GM12878 (cell line): ENCODE results near the gene FGD3. TPM values are rescaled to one million over a fixed set of nuclear protein-coding genes. Genes with fewer than 3 reads are reported as not detected.

Experiments used
- ATAC-seq: fragments of 200-7000 bp; cut with Tn5 transposase; 3 replicates; pipeline ENCODE4 v1.9.1; 2020; ENCODE audit warnings: mild to moderate bottlenecking, moderate library complexity
- BruUV-seq: library from RNA; stranded (reverse); fragments of 400-500 nt; replicated peaks from 2 replicates; lab custom pipeline; 2021; lab: Mats Ljungman, UMichigan
- CTCF ChIA-PET: fragments of 300-600 bp; sonication (Branson Sonifier 250); formaldehyde crosslinking; extraction: SDS; loops from one replicate; lab custom pipeline; 2021; ENCODE audit warnings: inconsistent platforms; lab: Yijun Ruan, JAX
- POLR2A ChIA-PET: fragments of 350-600 bp; formaldehyde crosslinking; extraction: SDS; loops from one replicate; lab custom pipeline; 2021; ENCODE audit warnings: inconsistent platforms; lab: Charles Lee
- RAD21 ChIA-PET: fragments of 300-600 bp; sonication (Branson Sonifier 250); formaldehyde crosslinking; loops from one replicate; lab custom pipeline; 2023; ENCODE audit warnings: antibody characterized with exemption; ENCODE audit not compliant: unreplicated experiment; lab: Charles Lee
- SMC1A ChIA-PET: fragments of 300-600 bp; sonication (Branson Sonifier 250); formaldehyde crosslinking; loops from one replicate; lab custom pipeline; 2023; ENCODE audit not compliant: unreplicated experiment, uncharacterized antibody; lab: Charles Lee
- DNase-seq: peaks from one replicate; pipeline ENCODE4 v3.0.0-alpha.2; 2011; ENCODE audit warnings: low read depth, low spot score
- FAIRE-seq: peaks from 3 replicates; lab custom pipeline; 2011; peaks lifted over from hg19 to GRCh38; lab: Jason Lieb, UNC
- H2AFZ ChIP-seq: 2 replicates; pipeline ENCODE4 v1.6.0; 2011; ENCODE audit warnings: low read depth, low read length, control low read depth; ENCODE audit not compliant: control insufficient read depth
- H3K27ac ChIP-seq: 2 replicates; pipeline ENCODE4 v1.5.1; 2011; ENCODE audit warnings: control low read depth; ENCODE audit not compliant: control insufficient read depth, insufficient read depth
- H3K27me3 ChIP-seq, 2 experiments: replicated peaks in 1 of 2; 2 replicates each; pipeline versions ENCODE4 v1.6.0 to v1.6.1; 2011; ENCODE audit warnings: low read length in 1 of 2; ENCODE audit not compliant: control insufficient read depth in 2 of 2, insufficient read depth in 2 of 2
- H3K36me3 ChIP-seq, 2 experiments: 2 replicates each; pipeline ENCODE4 v1.5.1; 2011; ENCODE audit warnings: low read length in 1 of 2; ENCODE audit not compliant: control insufficient read depth in 2 of 2, insufficient read depth in 2 of 2
- H3K4me1 ChIP-seq: 2 replicates; pipeline ENCODE4 v1.6.1; 2011; ENCODE audit warnings: mild to moderate bottlenecking, low read length, moderate library complexity, mixed read lengths; ENCODE audit not compliant: control insufficient read depth, insufficient read depth
- H3K4me2 ChIP-seq: 2 replicates; pipeline ENCODE4 v1.6.0; 2011; ENCODE audit warnings: control low read depth; ENCODE audit not compliant: control insufficient read depth, insufficient read depth
- H3K4me3 ChIP-seq: fragments of 200-600 bp; sonication (generic); 2 replicates; pipeline ENCODE4 v1.5.1; 2016
- H3K79me2 ChIP-seq: 2 replicates; pipeline ENCODE4 v1.6.0; 2011; ENCODE audit warnings: low read length; ENCODE audit not compliant: control insufficient read depth, insufficient read depth
- H3K9ac ChIP-seq: 2 replicates; pipeline ENCODE4 v1.8.0; 2011; ENCODE audit warnings: low read length, control low read depth, mixed read lengths; ENCODE audit not compliant: control insufficient read depth, insufficient read depth
- H3K9me3 ChIP-seq: replicated peaks from 3 replicates; pipeline ENCODE4 v1.5.1; 2011; ENCODE audit warnings: mild to moderate bottlenecking, low read length; ENCODE audit not compliant: control insufficient read depth, insufficient read depth
- H4K20me1 ChIP-seq: 2 replicates; pipeline ENCODE4 v1.6.0; 2011; ENCODE audit not compliant: control insufficient read depth, insufficient read depth
- ASH2L ChIP-seq: fragments of 300-600, 200-600 bp; sonication (generic); IDR thresholded peaks from 2 replicates; pipeline ENCODE4 v1.6.1; 2017; ENCODE audit warnings: low read depth, mild to moderate bottlenecking, borderline replicate concordance
- BCL11A ChIP-seq: IDR thresholded peaks from 2 replicates; pipeline ENCODE4 v1.6.1; 2011; ENCODE audit warnings: low read depth, low read length
- HDAC6 ChIP-seq: fragments of 200-600 bp; sonication (generic); IDR thresholded peaks from one replicate; pipeline ENCODE4 v1.8.0; 2017; ENCODE audit warnings: antibody characterized with exemption; ENCODE audit not compliant: unreplicated experiment
- IKZF2 ChIP-seq, 2 experiments: fragments of 450-650 bp; IDR thresholded peaks; 2 replicates each; pipeline ENCODE4 v1.6.1; 2017; ENCODE audit warnings: mild to moderate bottlenecking in 2 of 2, moderate library complexity in 2 of 2
- JUND ChIP-seq: IDR thresholded peaks from 2 replicates; pipeline ENCODE4 v1.6.1; 2012; ENCODE audit warnings: low read depth, mild to moderate bottlenecking, low read length, improper control_type of control experiment, moderate library complexity
- MYB ChIP-seq: fragments of 150-350 bp; IDR thresholded peaks from 2 replicates; pipeline ENCODE4 v1.6.1; 2014; ENCODE audit warnings: mild to moderate bottlenecking, low read depth, low read length, borderline replicate concordance
- NFIC ChIP-seq: IDR thresholded peaks from 2 replicates; pipeline ENCODE4 v1.6.1; 2012; ENCODE audit warnings: low read depth, mild to moderate bottlenecking, inconsistent platforms, low read length, moderate library complexity
- RB1 ChIP-seq: fragments of 450-650 bp; formaldehyde crosslinking; IDR thresholded peaks from 2 replicates; pipeline ENCODE4 v1.6.1; 2017; ENCODE audit warnings: mild to moderate bottlenecking, borderline replicate concordance
- RELB ChIP-seq: fragments of 450-650 bp; IDR thresholded peaks from 2 replicates; pipeline ENCODE4 v1.6.1; 2017; ENCODE audit warnings: low read depth, mild to moderate bottlenecking, moderate library complexity
- RUNX3 ChIP-seq: IDR thresholded peaks from 2 replicates; pipeline ENCODE4 v1.6.1; 2012; ENCODE audit warnings: low read length, inconsistent platforms
- SIN3A ChIP-seq: IDR thresholded peaks from 2 replicates; pipeline ENCODE4 v1.6.1; 2012; ENCODE audit warnings: low read depth, low read length, improper control_type of control experiment
- TCF3 ChIP-seq: IDR thresholded peaks from 2 replicates; pipeline ENCODE4 v1.6.1; 2012; ENCODE audit warnings: low read depth, mild to moderate bottlenecking, low read length, borderline replicate concordance; ENCODE audit not compliant: insufficient read depth
- WGBS: methylation state at CpG from one replicate; pipeline ENCODE4 v1.1.6; 2016; ENCODE audit warnings: low lambda C conversion rate; ENCODE audit not compliant: insufficient replicate concordance, insufficient coverage; ENCODE audit errors: missing lambda C conversion rate; 5-methylcytosine and 5-hydroxymethylcytosine counted together
- in situ Hi-C: fragments of 300-500 bp; cut with MboI; formaldehyde crosslinking; loops from 9 replicates; pipeline ENCODE4 v1.14.3; 2018; ENCODE audit warnings: mixed read lengths
- intact Hi-C: fragments of 100-400 bp; cut with micrococcal nuclease; formaldehyde crosslinking; loops from one replicate; pipeline ENCODE4 v1.14.2; 2022; ENCODE audit not compliant: unreplicated experiment
- polyA plus RNA-seq, 11 experiments: library from polyadenylated mRNA; depleted of rRNA in 4 of 11; unstranded in 6 of 11; stranded (reverse) in 5 of 11; fragments of >200 nt; fragmentation: Nextera tagmentation in 4 of 11; fragmentation: Illumina TruSeq in 1 of 11; extraction: Ambion mirVana in 4 of 11; extraction: Trizol in 1 of 11; gene quantifications; 1 replicate in 1 of 11; 2 replicates in 10 of 11; pipeline versions ENCODE4 v1.2.1 to v1.2.3, GENCODE V29; 2011 to 2016; ENCODE audit warnings: inconsistent platforms in 2 of 11, missing spikeins in 2 of 11, low read depth in 1 of 11
- total RNA-seq, 4 experiments: library from RNA; depleted of rRNA in 3 of 4; stranded (reverse); fragments of >200 nt in 3 of 4; fragmentation: Illumina TruSeq in 1 of 4; extraction: Trizol in 1 of 4; gene quantifications; 2 replicates each; pipeline versions ENCODE4 v1.2.1 to v1.2.3, GENCODE V29; 2013 to 2021
- TF ChIP-seq, protein P1 (sequence below): IDR thresholded peaks from 2 replicates; pipeline ENCODE4 v1.6.1; 2012; ENCODE audit warnings: low read length, inconsistent platforms
- TF ChIP-seq, protein P2 (sequence below): fragments of 450-650 bp; IDR thresholded peaks from 2 replicates; pipeline ENCODE4 v1.6.1; 2017; ENCODE audit warnings: mild to moderate bottlenecking, moderate library complexity

FGD3 gene
- total and polyA plus RNA-seq, 10 of the 15 experiments (the other 5 are each of a cell fraction or from before 2014, with no cell fraction given), result 0.26 to 18.1 (median 12.4) TPM

DNA sequence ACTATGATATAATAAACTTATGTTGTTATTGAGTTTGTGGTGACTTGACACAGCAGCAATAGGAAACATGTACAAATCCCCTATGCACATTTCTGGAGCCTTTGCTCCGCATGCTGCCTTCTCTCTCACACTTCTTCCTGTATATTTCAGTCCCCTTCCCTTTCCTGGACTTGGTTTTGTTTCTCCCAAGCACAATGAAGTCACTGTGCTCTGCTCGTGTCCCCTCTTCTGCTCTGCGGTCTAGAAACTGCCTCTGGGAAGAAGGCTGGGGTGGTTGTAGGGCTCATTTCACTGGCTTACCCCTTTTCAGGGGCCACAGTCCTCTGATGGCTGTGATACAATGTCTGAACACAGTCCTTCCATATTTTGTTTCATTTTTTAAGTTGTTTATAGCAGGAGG is 15.7 kb upstream of the FGD3 start:
- Histone ChIP-seq H3K4me1 (no peaks in the 10 kb centered on the region), H2AFZ (no peak overlapping the region)
- intact Hi-C loops, result no loop called here
- SMC1A ChIA-PET, result no interaction called here
- no TSS peak for BruUV-seq
- CTCF ChIA-PET, result no interaction called here
- WGBS, result 22% methylated on average over 3 of the region's 3 CpGs
- no peak for DNase-seq
- TF ChIP-seq TCF3 (no peak), HDAC6 (no peak), NFIC (no peak), SIN3A (no peak), ASH2L (no peak), MYB (no peak), RB1 (no peak), JUND (no peak), RELB (no peak), IKZF2 (IDR thresholded peaks at IDR 0.05) (no peak), RUNX3 (no peak), BCL11A (no peak)
- TF ChIP-seq, protein P1, sequence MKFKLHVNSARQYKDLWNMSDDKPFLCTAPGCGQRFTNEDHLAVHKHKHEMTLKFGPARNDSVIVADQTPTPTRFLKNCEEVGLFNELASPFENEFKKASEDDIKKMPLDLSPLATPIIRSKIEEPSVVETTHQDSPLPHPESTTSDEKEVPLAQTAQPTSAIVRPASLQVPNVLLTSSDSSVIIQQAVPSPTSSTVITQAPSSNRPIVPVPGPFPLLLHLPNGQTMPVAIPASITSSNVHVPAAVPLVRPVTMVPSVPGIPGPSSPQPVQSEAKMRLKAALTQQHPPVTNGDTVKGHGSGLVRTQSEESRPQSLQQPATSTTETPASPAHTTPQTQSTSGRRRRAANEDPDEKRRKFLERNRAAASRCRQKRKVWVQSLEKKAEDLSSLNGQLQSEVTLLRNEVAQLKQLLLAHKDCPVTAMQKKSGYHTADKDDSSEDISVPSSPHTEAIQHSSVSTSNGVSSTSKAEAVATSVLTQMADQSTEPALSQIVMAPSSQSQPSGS, result no peak
- TF ChIP-seq, protein P2, sequence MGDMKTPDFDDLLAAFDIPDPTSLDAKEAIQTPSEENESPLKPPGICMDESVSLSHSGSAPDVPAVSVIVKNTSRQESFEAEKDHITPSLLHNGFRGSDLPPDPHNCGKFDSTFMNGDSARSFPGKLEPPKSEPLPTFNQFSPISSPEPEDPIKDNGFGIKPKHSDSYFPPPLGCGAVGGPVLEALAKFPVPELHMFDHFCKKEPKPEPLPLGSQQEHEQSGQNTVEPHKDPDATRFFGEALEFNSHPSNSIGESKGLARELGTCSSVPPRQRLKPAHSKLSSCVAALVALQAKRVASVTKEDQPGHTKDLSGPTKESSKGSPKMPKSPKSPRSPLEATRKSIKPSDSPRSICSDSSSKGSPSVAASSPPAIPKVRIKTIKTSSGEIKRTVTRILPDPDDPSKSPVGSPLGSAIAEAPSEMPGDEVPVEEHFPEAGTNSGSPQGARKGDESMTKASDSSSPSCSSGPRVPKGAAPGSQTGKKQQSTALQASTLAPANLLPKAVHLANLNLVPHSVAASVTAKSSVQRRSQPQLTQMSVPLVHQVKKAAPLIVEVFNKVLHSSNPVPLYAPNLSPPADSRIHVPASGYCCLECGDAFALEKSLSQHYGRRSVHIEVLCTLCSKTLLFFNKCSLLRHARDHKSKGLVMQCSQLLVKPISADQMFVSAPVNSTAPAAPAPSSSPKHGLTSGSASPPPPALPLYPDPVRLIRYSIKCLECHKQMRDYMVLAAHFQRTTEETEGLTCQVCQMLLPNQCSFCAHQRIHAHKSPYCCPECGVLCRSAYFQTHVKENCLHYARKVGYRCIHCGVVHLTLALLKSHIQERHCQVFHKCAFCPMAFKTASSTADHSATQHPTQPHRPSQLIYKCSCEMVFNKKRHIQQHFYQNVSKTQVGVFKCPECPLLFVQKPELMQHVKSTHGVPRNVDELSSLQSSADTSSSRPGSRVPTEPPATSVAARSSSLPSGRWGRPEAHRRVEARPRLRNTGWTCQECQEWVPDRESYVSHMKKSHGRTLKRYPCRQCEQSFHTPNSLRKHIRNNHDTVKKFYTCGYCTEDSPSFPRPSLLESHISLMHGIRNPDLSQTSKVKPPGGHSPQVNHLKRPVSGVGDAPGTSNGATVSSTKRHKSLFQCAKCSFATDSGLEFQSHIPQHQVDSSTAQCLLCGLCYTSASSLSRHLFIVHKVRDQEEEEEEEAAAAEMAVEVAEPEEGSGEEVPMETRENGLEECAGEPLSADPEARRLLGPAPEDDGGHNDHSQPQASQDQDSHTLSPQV, result no peak
- TF ChIP-seq, all 136 proteins: peak for 0
- in situ Hi-C loops, result no loop called here
- H3K36me3 ChIP-seq, result no peaks in the 10 kb centered on the region
- H3K27me3 ChIP-seq, result peaks cover 0 to 3% of the 10 kb centered on the region in 2 experiments; a peak in 2 of 4 replicates
- no peaks in the 10 kb centered on the region for H3K9me3 ChIP-seq
- no peak overlapping the region for H3K9ac ChIP-seq
- H3K4me3 ChIP-seq, result no peak overlapping the region
- no peaks in the 10 kb centered on the region for H3K79me2 ChIP-seq
- no peak overlapping the region for H3K4me2 ChIP-seq
- ATAC-seq (no peak), FAIRE-seq (no peak)
- H4K20me1 ChIP-seq, result no peaks in the 10 kb centered on the region
- ChIA-PET RAD21 (no interaction called here), POLR2A (no interaction called here)
- H3K27ac ChIP-seq, result no peak overlapping the region
